RWPE1 (cell line): ENCODE measurements around the gene EVA1A.
A peak's percentile ranks its signal among the peaks of the same experiment; 100 is the strongest.

Experiments used
- CTCF ChIA-PET: fragments of 350-600 bp; sonication (Branson Sonifier 250); formaldehyde crosslinking; extraction: SDS; loops from one replicate; lab custom pipeline; 2021; lab: Yijun Ruan, JAX
- POLR2A ChIA-PET: fragments of 400-600 bp; formaldehyde crosslinking; extraction: SDS; loops from one replicate; lab custom pipeline; 2020; ENCODE audit warnings: antibody characterized with exemption; ENCODE audit not compliant: low non-redundant PET; lab: Yijun Ruan, JAX
- DNase-seq: peaks from one replicate; pipeline ENCODE4 v3.0.0; 2012; ENCODE audit warnings: low spot score
- H3K27ac ChIP-seq: fragments of 450-650 bp; 2 replicates; pipeline ENCODE4 v1.5.1; 2017
- CTCF ChIP-seq: fragments of 450-650 bp; conservative IDR thresholded peaks from 2 replicates; pipeline ENCODE4 v1.5.1; 2017; ENCODE audit warnings: low read depth, mild to moderate bottlenecking

Gene EVA1A

GRCh38 chr2:75580606-75581005, 19.9 kb upstream of the EVA1A start:
- POLR2A ChIA-PET: no interaction called here
- no peak overlapping the region for H3K27ac ChIP-seq
- CTCF ChIA-PET: no interaction called here
- no peak for TF ChIP-seq CTCF
- no peak for DNase-seq

- ChIA-PET POLR2A (no interaction called here), CTCF (no interaction called here)
- no peak overlapping the region for H3K27ac ChIP-seq
- TF ChIP-seq CTCF: no peak
- DNase-seq: no peak
Measured at GRCh38 chr2:75580156-75580555, 19.4 kb upstream of the EVA1A start.

GRCh38 chr2:75579186-75579585, 18.4 kb upstream of the EVA1A start:
- ChIA-PET CTCF (interaction anchor here (0.6 kb wide), 1 partner anchor 74 kb away, joined by 6 read pairs; no protein-coding TSS in a partner anchor), POLR2A (no interaction called here)
- no peak for DNase-seq
- no peak for TF ChIP-seq CTCF
- no peak overlapping the region for H3K27ac ChIP-seq

GRCh38 chr2:75577280-75577679, 16.5 kb upstream of the EVA1A start:
- ChIA-PET CTCF (no interaction called here), POLR2A (no interaction called here)
- no peak overlapping the region for H3K27ac ChIP-seq
- no peak for TF ChIP-seq CTCF
- DNase-seq: no peak

GRCh38 chr2:75574106-75574505, 13.4 kb upstream of the EVA1A start:
- ChIA-PET CTCF (interaction anchor here (0.6 to 2.2 kb wide), 3 partner anchors 18 to 109 kb away, joined by 3 to 14 read pairs (median 4); no protein-coding TSS in a partner anchor), POLR2A (no interaction called here)
- no peak overlapping the region for H3K27ac ChIP-seq
- no peak for TF ChIP-seq CTCF
- no peak for DNase-seq

GRCh38 chr2:75573145-75573878, 12.6 kb upstream of the EVA1A start:
- CTCF ChIA-PET: interaction anchor here (0.5 to 2.2 kb wide), 6 partner anchors 15 to 111 kb away, joined by 3 to 14 read pairs (median 4); no protein-coding TSS in a partner anchor
- peak; percentile 36 for DNase-seq
- POLR2A ChIA-PET: no interaction called here
- no peak overlapping the region for H3K27ac ChIP-seq
- no peak for TF ChIP-seq CTCF
